ENCODE measurements around the gene GZF1.

GZF1 gene

DNA sequence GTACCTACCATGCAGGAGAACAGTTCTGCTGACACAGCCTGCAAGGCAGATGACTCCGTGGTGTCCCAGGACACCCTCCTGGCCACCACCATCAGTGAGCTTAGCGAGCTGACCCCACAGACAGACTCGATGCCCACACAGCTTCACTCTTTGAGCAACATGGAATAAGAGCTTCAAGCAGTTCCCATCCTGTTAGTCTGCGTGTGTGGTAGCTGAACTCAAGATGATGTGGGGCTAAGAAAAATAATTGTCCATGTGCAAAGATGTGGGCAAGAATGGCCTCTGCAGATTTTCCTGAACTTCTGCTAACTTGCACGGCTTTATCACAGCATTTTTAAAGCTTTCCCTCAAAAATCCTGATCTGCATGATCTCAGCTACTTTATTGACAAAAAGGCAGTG, 8.3 kb downstream of the GZF1 start:
- no peak for FAIRE-seq

DNA sequence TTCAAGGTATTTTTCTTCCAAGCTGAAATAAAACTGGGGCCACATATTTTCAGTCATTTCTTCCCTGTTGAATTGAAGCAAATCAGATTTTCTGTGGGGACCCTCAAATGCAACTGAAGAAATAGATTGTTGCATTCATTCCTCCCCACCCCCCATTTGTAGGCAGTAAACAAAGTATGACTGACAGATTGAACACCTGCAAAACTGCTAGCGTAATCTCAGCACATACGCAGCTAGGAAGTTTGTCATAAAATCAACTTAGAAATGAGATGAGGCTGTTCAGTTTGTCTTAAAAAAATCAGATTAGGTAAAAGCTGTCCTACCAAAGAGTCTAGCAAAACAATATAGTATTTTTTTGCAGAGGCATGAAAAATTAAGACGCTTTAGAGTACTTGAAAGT, 8.9 kb downstream of the GZF1 start:
- no peak for FAIRE-seq

DNA sequence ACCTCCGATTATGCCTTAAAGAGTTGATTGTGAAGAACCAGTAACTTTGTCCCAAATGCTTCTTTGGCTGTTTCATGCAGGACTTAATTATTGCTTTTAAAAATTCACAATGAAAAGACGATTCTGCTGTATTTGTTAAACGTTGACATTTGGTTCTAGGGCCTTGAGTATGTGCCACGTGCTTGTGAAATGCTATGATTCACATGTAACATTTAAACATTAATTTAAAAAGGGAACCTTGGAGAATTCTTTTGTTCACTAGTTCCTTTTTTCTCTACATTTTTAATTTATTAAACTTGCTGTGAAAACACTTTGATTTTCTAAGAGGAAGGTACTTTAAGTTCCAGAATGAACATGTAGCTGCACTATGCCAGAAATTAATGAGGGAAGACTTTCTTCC, 9.5 kb downstream of the GZF1 start:
- FAIRE-seq: no peak

DNA sequence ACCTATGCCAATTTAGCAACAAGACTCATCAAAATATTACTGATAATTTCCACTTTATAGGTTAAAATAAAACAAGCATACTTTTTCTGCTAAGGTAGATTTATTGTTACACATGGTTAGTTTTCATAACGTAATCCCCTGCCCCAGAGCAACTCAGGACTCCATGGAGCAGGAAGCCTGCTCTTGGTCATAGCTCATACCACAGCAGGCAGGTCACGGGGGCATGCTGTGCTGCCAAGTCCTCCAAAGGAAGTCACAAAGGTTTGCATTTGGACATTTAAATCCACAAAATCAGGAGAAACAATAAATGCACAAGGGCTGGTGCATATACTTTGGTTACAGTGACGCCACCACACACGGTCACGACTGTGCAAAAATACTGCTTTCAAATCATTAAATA, 12.5 kb downstream of the GZF1 start:
- FAIRE-seq: no peak

DNA sequence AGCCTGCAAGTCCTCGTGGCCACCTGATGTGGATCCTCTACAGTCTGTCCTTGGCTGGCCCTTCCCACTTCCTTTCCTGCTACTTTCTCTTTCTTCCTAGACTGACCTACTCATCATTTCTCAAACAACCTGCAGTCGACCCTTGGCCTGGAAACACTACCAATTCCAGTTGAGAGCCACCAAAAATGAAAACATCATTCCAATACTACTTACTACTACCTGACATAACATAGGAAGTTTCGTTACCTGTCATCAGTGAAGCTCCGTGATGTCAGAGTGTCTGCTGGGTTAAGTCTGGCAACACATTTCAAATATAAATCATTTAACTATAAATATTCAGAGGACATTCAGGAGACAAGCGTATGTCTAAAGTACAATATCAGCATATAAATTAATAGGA, 13.8 kb downstream of the GZF1 start:
- FAIRE-seq: no peak

DNA sequence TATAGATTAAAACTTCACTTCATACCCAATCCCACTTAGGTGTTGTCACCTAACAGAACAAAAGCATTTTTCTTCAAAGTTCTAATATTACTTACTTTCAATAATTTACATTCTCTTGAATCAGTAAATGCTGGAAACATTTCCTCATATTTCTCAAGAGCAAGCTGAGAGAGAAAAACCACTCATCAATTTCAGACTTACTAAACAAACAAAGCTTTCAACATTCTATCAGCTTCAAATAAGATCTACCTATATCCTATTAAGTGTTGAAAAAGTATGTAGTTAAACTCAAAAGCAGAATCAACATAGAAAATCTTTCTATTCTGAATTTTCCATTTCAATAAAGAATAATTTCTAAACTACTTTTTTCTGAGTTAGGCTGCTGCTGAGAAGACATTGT, 17.8 kb downstream of the GZF1 start:
- no peak for FAIRE-seq

DNA sequence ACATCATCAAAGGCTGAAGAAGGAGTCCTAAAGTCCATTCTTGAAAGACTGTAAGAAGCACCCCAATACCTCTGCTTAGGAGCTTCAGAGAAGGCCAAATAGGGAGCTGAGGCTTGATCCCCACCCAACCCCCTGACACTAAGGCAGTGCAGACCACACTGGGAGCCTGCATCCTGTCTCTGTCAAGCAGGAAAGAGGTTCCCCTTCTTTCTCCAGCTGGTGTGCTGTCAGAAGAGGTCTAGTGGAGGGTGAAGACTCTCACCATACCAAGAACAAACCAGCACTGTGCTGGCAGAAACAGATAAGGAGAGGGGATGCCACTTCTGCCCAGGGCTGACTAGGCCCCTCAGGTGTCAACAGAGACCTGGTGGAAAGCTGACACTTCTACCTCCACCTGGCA, 19.9 kb downstream of the GZF1 start:
- no peak for FAIRE-seq

DNA sequence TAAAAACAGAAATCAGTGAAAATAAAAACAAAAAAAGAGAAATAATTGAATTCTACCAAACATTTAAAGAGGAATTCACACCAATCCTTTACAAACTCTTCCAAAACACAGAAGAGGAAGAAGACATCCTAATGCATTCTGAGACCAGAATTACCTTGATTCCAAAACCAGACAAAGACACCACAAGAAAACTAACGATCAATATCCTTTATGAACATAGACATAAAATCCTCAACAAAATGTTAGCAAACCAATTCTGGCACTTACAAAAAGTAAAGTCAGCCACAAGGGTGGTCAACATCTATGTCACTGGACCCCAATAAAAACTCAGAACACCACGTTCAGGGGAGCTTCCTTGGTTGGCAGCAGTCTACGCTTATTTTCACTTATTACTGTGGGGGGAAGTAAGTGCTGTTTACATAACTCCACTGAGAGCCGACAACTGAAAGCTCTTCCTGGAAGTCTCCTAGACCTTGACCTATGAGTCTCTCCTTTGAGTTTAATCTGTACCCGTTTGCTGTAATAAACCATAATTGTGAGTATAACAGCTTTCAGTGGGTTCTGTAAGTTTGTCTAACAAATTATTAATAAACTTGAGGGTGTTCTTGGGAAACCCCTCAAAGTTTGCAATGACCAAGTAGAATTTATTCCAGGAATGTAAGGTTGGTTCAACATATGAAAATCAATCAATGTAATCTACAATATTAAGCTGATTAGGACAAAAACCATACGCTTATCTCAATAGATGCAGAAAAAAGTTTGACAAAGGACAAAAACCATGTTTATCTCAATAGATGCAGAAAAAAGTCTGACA, 24.5 kb downstream of the GZF1 start:
- no peak for FAIRE-seq

DNA sequence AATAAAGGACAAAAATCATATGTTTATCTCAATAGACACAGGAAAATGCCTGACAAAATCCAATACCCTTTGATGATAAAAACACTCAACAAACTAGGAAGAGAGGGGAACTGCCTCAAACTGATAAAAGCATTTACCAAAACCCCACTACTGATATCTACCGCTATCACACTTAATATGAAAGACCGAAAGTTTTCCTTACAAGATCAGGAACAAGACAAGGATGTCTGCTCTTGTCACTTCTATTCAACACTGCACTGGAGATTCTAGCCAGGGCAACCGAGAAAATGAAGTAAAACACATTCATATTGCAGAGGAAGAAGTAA, 25.1 kb downstream of the GZF1 start:
- FAIRE-seq: no peak

DNA sequence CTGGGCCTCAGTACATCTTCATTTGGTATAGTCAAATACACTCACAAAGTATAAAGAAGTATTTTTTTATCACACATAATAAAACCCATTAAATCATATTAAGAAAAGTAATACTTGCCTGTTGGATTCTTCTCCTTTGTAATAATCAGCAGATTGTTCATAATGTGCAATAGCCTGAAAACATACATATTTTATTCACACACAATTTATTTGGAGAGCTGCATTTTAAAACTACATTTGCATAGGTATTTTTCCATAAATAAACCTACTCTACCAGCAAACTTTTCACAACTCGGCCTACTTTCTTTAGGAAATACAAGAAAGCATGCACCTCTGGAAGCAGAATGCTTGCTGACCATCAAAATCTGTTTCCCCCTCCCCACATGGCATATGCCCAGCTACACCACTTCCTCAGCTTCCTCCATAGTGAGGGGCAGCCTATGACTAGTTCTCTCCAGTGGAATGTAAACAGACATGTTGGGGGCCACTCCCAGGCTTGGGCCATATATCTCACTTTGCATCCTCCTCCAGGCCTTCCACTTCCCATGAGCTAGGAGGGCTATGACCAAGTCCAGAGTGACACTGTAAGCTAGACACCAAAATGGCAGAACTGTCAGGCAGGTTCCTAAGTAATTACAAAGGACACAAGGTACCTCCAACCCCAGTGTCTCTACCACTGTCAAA, 28.3 kb downstream of the GZF1 start:
- no peak for FAIRE-seq

DNA sequence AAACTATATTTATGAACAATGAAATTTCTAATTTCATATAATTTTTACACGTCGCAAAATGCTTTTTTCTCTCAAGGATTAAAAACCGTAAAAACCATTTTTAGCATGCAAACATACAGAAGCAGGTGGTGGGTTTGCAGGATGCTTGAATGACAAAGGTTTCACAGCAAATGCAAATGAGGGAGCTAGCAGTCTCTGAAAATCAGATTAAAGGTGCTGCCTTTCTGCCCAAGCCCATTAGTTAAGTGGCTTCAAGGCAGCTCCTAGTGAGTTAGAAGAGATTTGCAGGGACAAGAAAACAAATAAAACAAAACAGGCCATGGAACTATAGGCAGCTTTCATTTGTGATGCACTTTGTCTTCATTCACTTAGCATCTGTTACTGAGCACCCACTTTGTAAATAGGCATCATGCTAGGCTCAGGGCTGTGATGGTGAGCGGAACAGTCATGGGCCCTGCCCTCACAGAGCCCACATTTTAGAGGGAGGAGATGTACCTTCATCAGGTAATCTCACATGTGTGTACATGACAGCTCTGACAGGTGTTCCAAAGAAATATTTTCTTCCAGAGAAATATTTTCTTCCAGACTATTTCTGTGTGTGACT, 29.8 kb downstream of the GZF1 start:
- no peak for FAIRE-seq

DNA sequence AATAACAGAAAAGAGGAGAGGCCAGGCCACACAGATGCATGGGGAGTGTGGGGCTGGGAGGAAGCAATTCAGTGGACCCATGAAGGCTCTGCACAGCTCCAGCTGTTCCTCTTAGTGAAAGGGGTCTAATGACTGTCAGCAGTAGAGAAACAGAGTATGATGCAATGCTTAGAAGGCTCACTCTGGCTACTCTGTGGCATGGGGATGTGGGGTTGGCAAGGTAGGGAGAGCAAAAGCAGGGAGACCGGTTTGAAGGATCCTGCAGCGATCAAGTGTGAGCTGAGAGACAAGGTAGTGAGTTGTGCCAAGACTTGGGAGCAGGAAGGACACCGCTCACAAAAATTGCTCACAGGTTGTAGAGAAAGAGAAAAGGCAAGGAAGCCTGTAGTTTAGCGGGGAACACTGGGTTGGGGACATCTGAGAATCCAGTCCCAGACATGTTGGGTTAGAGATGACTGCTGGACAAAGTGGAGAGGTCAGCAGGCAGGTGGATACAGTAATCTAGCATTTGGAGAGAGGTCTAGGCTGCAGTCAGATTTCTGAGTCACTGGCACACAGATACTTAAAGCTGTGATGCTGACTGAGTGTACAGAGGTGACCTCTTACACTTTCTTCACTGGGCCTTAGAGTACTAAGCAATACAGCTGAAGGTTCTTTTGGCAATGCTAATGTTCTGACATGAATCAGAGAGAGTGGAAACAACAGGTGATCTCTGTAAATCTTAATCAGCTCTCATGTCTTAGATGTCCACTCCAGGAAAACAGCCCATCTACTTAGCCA, 32.2 kb downstream of the GZF1 start:
- no peak for FAIRE-seq

DNA sequence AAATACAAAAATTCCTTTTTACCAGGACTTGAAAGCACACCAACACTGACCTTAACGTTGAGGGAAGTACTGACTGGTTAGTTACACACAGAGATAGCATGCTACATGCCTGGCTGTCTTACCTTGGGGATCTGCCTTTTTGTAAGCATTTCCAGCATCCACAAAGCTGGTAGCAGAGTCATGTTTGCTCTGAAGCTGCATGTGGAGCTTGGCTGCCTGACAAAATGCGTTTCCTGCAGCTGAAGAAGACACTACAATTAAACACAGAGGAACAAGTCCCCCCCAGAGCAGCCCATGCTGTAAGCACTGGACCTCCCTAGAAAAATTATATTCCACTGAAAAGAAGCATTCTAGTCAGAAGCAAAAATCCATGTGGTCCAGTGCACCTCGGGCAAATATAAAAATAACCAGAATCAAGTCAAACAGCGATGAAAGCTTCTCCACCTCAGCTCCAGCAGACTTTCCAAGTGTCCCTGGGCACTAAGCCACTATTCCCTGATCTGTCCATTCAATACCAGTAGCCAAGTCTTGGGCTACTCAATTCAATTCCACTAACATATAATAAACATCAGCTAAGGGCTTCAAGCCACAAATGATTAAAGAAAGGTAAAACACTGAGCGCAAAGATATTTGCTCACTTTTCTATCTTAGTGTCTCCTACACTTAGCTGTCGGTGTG, 35.1 kb downstream of the GZF1 start:
- FAIRE-seq: no peak

DNA sequence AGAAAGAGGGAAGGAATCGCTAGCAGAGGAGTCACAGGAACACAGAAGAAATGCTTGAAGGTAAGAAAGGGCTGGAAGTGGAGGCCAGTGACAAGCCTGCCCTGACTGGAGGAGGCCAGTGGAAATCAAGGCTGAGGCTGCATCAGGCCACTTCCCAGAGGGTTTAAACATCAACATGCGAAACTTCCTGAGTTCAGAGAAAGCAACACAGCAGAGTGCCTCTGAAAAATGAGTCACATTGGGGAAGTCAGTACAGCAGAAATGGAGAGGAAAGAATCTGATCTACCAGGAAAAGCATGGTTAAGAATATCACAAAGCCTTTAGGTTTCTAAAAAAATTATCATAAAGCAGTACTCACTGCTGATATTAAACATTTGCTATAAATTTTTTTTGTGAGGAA, 36.0 kb downstream of the GZF1 start:
- no peak for FAIRE-seq

DNA sequence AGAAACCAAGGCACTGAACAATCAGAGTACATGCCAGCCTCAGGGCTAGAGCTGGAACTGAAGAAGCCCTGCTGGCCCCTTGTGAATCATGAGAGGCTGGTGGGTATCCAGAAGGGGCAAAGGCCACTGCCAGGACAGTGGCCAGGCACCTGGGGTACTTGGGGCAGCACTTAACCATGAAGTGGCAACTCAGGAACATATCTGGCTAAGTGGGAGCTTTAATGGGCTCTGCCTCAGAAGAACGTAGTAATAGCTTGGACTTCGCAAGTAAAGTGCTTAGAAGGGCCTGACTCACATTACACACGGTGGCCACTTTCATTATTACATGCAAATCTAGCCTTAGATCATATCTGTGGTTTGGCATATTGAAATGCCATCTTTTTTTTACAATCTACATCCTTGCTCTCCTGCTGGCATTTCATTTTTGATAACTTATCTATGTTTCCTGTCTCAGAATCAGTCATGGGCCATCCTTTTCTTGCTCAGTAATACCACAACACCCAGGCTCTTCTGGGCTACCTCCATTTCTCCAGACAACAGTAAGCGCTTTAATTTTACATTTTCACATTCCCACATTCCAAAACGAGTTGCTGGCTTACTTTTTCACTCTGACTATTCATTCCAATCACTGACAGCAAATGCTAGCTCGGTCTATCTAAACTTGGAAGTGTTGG, 37.7 kb downstream of the GZF1 start:
- no peak for FAIRE-seq

DNA sequence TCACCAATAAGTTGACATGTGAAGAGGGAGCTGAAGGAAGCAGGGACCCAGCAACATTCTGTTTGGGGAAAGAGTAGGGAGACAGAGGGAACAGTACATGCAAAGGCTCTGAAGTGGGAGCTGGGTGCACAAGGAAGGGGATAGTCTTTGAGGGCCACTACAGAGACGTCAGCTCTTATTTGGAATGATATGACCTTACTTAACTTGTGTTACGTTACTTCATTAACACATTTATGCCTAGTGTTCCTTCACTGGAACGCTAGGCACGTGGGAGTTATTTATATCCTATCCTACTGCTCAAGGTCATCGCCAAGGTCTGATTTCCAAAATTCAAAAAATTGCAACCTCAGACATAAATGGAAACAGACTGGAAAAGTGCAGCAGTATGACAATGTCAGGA, 39.1 kb downstream of the GZF1 start:
- FAIRE-seq: no peak

DNA sequence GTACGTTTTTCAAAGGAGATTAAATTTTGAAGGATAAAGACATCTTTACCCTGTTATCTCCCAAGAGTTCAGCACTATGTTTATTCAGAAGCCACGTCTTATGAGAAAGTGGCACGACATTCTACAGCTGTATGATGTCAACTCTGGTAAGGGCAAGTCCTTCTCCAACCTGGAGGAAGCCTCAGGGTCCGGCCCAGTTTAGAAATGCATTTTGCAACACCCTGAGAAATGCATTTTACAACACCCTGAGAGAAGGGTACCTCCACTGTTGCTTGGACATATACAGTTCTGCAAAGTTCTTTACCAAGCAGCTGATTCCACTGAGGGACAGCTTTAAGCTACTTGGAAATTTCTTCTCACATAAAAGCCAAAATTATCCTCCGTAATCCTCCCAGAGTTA, 41.8 kb downstream of the GZF1 start:
- no peak for FAIRE-seq

DNA sequence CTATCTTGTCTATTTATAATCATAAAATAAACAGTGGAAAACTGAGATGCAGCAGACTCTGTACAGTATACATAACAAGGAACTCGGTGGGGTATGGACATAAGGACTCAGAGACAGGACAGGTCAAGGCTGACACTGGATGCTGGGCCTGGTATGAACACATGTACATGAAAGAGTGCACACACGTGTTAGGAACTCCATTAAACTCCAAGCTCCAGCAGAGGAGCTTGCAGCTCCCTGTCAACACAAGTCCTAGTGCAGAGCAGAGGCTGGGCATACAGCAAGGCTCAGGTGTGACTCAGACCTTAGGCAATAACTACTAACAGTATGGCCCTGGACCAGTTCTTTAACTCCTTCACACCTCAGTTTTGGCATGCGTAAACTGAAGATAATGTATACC, 42.2 kb downstream of the GZF1 start:
- FAIRE-seq: no peak

DNA sequence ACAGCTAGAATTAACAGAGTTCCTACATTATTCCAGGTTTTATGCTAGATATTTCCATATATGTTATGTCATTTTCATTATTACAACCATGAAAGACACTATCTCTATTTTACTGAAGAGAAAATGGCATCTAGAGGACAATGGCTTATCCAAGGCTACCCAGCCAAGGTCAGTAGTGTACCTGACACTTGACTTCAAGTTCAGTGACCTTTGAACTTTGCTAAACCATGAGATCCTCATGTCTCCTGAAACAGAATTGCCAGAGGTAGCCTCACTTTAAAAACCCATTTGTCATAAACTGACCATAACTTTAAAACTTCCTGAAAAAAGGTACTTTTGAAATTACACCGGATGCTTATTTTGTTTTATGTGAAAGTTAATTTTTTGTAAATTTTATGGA, 44.9 kb downstream of the GZF1 start:
- FAIRE-seq: no peak

DNA sequence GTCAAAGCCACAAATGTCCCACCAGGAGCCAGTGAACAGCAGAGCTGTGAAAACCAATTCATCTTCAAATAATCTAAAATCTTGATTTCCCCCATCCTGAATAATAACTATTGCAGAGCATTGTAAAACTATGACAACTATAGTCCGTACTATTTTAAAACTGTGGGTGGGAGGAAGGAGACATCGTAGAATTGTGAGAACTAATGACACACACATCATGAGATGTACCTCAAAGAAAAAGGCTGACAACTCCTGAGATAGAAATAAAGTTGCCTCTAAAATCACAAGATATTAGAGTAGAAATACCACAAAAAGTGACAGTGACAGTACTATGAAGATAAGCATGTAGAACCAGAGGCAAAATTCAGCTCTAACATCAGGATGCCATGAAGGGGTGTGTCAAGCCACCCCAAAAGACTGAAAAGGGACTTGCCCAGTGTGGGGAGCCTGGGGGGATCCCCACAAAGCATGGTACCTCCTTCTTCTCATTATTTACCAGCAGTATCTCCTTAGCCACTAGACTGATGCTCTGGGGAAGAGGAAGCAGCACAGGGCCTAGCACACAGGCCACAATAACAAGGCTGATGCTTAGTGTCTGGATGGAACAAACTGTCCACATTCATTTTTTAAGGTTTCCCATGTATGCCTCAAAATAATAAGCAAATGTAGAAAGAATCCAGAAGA, 45.9 kb downstream of the GZF1 start:
- no peak for FAIRE-seq

DNA sequence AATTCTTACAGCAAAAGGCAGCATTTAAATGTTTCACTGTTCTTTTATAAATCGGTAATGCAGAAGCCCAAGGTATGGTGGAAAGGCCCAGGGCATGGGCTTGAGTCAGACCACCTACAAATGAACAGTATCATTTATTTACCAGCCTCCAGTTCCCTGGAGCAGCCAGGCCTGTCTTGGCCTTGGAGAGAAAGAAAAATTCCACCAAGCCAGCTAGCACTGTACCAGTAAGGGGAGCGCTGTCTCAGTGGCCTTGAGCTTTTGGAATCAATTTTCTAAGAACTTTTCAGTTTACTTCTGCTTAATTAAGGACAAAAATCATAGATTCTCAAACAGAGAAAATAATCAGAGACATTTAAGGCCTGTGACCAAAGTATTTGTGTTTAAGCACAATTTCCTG, 47.0 kb downstream of the GZF1 start:
- FAIRE-seq: no peak

DNA sequence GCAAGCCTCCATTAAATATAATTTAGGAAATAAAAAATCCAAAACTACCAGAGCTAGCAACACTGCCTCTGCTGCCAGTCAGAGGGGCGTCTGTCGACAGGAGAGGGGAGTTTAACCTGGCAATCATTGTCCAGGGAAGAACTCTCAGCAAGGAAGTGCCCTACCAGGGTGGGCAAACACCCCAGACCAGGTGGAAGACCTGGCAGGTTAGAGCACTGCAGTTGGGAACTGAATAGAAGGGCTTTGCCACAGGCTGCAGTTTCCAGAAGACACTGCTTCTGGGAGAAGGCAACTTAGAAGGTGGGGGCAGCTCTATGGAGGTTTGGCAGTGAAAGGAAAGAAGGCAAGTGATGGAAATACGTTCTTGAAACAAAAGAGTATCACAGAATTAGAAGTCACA, 47.8 kb downstream of the GZF1 start:
- no peak for FAIRE-seq
